HG02571 (cell line): ENCODE data around the gene VSIG2.
A peak's percentile ranks its signal among the peaks of the same experiment; 100 is the strongest.
"Not testable (repeated sequence)": the region's sequence is repeated elsewhere in the genome, so short reads cannot be mapped to it uniquely, and the experiment has no call there.

Experiments used
- ATAC-seq: cut with Tn5 transposase; IDR thresholded peaks from one replicate; pipeline ENCODE4 v1.9.1; 2021; ENCODE audit warnings: mild to moderate bottlenecking, moderate library complexity; ENCODE audit not compliant: unreplicated experiment

Gene VSIG2, protein sequence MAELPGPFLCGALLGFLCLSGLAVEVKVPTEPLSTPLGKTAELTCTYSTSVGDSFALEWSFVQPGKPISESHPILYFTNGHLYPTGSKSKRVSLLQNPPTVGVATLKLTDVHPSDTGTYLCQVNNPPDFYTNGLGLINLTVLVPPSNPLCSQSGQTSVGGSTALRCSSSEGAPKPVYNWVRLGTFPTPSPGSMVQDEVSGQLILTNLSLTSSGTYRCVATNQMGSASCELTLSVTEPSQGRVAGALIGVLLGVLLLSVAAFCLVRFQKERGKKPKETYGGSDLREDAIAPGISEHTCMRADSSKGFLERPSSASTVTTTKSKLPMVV

DNA sequence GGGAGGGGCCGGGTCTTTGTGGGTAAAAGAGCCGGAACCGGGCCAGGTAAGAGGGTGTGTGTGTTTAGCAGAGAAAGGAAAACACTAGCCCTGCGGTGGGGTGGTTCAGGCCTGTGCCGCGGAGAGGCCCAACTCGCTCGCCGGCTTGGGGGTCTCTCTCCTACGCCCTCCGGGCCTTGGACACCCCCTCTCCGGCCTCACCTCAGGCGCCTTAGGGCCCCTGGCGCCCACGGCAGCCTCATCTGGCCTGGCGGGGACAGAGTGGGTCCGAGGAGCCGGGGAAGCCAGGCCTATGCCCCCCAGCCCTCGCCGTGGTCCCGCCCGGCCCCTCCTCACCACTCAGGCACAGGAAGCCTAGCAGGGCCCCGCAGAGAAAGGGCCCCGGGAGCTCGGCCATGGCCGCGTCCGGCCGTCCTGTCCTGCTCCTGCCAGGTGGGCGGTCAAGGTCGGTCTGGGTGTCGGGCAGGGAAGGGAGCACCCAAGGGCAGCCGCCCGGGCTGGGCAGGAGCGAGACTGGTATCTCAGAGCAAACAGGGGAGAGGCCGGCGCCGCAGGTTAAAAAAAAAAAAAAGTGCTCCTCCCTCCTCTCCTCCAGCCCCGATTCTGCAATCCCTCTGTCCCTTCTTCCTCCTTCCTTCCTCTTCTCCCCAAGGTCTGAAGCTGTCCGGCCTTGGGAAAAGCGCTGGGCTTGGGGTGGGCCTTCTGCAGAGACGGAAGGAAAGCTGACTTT, at the start of gene VSIG2:
TSS of gene VSIG2 (minus strand) at position 515 of the 730 bp plus-strand sequence. CDS start at position 397, 118 bp downstream.
- no peak for ATAC-seq

DNA sequence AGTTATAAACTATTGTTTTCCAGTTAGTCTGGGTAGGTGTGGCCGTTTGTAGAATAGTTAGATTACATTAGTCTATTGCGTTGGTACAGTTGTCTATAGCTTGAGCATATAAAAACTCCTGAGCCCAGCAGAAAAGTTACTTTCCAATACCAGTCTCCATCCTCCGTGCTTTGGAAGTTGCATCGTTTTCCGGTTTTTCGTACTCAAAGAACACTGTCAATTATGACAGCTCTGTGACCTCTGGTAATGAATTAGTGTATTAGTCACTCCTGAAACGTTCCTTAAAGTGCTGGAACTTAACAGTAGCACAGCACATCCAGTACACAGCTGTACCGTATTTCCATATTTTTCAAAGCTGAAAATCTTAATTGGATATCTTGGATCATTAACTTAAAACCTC, 49.0 kb upstream of the VSIG2 start:
- no peak for ATAC-seq

- ATAC-seq = peak; percentile 92
These were observed 48.3 kb upstream of the VSIG2 start, which contains the start of gene MSANTD2 for GRCh38 chr11:124800226-124800929. Gene MSANTD2 (minus strand): TSS chr11:124800406. CDS start chr11:124800380, 26 bp downstream.

DNA sequence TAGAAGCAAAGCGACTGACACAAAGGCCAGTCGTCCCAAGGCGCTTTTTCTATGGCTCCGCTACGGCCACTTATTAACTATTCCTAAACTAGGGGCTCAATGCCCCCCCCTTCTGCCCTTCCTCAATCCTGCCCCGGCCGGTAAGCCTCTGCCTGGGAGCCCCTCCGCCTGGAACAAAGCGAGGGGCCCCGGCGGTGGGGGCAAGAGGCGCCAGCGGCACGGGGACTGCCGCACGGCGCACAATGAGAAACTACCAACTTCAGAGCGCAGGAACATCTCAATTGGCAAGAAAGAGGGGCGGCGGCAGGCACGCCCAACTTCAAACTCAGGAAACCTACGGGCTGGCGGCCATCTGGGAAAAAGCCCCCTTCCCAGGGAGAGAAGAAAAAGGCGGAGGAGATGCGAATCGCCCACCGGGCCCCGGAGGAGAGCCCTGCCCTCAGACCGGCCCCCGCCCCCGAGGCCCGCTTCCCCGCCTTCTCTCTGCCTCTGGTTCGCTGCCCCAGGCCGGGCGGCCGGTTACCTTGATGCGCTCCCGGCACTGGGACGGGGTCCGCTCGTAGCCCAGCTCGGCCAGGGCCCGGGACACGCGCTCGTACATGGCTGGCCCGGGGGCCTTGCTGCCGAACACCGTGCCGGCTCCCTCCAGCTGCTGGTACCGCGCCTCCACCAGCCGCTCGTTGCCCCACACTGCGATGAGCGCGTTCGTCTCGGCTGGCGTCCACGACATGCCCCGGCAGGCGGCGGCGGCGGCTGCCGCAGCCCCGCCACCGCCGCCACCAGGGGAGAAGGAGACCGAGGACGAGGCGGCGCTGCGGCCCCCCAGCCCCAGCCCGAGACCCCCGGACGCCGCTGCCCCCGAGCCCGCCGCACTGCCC, 47.5 kb upstream of the VSIG2 start:
- ATAC-seq = peak; percentile 42

DNA sequence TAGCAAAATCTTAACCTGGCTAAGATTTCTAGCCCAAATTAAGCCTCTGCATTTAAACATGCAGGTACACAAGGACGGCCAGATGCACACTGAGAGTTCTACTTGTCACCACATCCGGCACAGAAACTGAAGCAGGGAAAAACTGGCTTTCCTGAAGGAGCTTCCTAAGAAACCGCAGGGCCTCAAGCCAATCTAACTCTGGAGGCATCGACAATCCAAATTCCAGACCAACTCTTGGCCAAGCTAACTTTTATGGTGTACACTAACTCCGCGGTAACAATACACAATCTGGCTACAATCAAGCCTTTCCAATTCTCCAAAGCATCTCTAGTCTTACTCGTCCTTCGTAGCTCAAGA, 46.9 kb upstream of the VSIG2 start:
- no peak for ATAC-seq

DNA sequence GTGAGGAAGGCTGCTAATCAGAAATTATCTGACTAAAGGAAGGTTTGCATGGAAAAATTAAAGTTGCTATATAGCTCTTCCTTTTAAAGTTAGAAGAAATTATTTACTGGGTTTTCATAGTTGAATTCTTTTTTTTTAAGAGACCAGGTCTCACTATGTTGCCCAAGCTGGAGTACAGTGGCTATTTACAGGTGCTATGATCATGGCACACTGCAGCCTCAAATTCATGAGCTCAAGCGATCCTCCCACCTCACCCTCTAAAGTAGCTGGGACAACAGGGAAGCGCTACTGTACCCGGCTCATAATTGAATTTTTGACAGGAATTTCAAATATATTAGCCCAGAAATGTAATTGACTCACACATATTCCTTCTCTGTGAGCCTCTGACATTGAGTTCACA, 44.3 kb upstream of the VSIG2 start:
- no peak for ATAC-seq

DNA sequence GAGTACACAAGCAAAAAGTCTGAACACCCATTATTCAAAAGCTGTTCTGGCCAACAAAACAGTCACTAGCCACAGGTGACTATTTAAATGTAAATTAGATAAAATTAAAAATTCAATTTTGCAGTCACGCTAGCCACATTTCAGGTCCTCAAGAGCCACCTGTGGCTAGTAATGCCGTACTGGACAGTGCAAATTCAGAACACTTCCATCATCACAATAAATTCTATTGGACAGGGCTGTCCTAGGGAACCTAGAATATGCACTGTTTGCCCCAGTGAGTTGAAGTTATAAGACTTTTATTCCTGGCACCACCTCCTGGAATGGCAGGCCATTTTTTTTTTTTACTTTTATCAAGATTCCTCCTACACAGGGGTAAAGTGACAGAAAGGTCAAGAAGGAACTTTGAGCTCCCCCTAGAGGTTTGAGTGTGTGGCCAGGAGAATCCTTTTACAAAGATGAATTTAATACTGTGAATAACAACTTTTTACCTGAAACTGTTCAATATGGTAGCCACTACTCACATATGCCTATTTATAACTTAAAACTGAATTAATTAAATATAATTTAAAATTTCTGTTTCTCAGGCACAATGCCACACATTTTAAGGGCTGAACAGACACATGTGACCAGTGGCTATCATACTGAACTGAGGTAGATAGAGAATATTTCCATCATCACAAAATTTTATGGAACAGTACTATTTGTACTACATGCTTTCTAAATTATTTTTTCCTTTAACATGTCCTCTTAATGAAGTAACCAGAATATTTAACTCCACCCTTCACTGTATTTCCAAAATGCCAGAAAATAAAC, 41.6 kb upstream of the VSIG2 start:
- peak; percentile 62 for ATAC-seq

- peak; percentile 53 for ATAC-seq
These were observed 39.7 kb upstream of the VSIG2 start for GRCh38 chr11:124791626-124792341.

GRCh38 chr11:124788521-124788920, 36.5 kb upstream of the VSIG2 start:
- no peak for ATAC-seq

- ATAC-seq = no peak
These were observed 32.0 kb upstream of the VSIG2 start for GRCh38 chr11:124784051-124784450.

DNA sequence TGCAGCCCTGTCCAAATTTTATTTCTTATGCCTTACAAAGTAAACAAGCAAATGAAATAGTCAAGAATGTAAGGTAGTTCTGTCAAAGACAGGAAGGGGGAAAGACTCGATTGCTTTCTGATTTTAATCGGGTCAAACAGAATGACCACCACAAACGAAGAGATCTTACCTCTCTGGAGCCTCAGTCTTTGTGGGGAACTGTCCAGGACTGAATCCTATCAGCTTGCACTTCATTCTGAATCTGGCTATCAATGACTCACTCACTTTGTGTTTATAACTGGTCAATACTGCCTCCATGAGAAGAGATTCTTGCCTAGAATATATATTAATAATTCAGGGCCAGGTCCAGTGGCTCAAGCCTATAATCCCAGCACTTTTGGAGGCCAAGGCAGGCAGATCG, 30.9 kb upstream of the VSIG2 start:
- ATAC-seq = no peak

DNA sequence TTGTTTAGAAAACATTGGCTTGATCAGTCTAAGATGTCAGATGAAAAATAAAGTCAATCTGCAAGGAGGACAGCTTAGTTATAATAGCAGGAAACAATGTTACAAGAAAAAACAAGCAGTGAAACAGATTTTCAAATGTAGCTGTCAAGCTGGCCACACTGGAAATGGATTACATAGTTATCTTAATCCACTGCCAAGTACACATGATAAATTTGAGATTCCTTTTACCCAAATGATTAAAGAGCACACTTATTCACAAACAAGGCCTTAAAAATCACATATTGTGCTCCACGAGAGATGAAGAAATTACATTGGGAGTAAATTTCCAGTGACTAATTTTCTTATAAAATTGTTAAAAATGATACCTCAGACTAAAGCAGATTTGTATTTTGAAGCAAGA, 27.5 kb upstream of the VSIG2 start:
- no peak for ATAC-seq

- no peak for ATAC-seq
These were observed 26.2 kb upstream of the VSIG2 start for GRCh38 chr11:124778281-124778680.

DNA sequence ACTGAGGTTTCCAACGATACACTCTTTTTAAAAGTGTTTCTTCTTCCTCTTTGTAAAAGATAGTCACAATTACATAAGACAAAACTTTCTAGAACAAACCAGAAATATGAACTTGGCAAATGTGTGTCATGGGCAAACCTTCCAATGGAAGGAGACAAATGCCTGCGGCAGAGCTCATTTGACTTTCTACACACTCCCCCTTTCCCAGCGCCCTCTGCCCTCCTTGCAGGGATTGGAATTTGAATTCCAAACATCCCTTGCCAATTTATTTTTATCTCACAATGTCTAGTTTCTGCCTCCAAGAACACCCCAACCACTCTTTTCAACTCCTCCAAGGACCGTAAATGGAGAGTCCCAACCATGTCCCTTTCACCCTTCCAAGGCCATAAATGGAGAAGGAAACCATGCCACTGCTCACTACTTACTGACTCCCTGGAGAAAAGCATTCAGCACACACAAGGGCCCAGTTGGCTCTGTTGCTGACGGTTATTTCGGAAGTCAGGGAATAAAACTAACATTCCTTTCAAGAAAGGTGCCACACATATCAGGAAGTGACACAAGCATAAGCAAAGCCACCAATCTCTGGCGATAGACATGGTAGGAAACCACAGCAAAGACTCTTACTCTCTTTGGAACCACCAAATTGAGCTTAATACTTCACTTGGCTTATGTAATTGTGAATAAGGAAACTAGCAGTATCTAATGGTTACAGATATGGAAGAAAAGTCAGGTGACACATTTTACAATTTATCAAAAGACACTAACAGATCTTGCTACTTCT, 25.0 kb upstream of the VSIG2 start:
- ATAC-seq = no peak

DNA sequence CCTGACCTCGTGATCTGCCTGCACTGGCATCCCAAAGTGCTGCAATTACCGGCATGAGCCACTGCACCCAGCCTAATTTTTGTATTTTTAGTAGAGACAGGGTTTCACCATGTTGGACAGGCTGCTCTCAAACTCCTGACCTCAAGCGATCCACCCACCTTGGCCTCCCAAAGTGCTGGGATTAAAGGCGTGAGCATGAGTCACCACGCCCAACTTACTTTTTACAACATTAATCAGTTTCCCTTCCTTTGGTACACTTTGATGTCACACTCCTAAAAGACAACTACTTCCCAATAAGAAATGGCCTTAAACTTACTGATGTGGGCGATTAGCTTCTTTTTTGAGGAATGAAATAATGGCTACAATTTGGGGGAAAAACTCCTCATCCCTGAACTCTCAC, 18.9 kb upstream of the VSIG2 start:
- not testable (repeated sequence) for ATAC-seq

- no peak for ATAC-seq
These were observed 18.0 kb upstream of the VSIG2 start for GRCh38 chr11:124769806-124770774.

- no peak for ATAC-seq
These were observed 16.9 kb upstream of the VSIG2 start for GRCh38 chr11:124768914-124769313.
